ENCODE data around the gene TEX29. TPM values are rescaled to one million over a fixed set of nuclear protein-coding genes. Genes with fewer than 3 reads are reported as not detected.

The TEX29 gene
- total RNA-seq, 1 donor from 2014 or later = not detected

GRCh38 chr13:111337206-111337605, 16.8 kb downstream of the TEX29 start:
- Histone ChIP-seq H4K20me1 (ENCODE audit: low read depth) (no peaks in the 10 kb centered on the region), H3K4me2 (no peak overlapping the region), H3K27me3 (no peaks in the 10 kb centered on the region), H2AFZ (replicated peaks) (no peak overlapping the region), H3K9ac (no peak overlapping the region), H3K27ac (no peak overlapping the region), H3K9me3 (ENCODE audit: low read depth) (no peaks in the 10 kb centered on the region), H3K4me3 (no peak overlapping the region), H3F3A (ENCODE audit: low read depth) (no peaks in the 10 kb centered on the region), H3K79me2 (ENCODE audit: low read depth) (no peaks in the 10 kb centered on the region), H3K36me3 (no peaks in the 10 kb centered on the region), H3K4me1 (no peaks in the 10 kb centered on the region)
- no peaks in the 10 kb centered on the region for H3K4me1 Mint-ChIP-seq
- TF ChIP-seq EZH2 (IDR thresholded peaks at IDR 0.05) (no peak), EZH2phosphoT487 (IDR thresholded peaks at IDR 0.05) (no peak)
- TF ChIP-seq, protein P1, sequence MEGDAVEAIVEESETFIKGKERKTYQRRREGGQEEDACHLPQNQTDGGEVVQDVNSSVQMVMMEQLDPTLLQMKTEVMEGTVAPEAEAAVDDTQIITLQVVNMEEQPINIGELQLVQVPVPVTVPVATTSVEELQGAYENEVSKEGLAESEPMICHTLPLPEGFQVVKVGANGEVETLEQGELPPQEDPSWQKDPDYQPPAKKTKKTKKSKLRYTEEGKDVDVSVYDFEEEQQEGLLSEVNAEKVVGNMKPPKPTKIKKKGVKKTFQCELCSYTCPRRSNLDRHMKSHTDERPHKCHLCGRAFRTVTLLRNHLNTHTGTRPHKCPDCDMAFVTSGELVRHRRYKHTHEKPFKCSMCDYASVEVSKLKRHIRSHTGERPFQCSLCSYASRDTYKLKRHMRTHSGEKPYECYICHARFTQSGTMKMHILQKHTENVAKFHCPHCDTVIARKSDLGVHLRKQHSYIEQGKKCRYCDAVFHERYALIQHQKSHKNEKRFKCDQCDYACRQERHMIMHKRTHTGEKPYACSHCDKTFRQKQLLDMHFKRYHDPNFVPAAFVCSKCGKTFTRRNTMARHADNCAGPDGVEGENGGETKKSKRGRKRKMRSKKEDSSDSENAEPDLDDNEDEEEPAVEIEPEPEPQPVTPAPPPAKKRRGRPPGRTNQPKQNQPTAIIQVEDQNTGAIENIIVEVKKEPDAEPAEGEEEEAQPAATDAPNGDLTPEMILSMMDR (IDR thresholded peaks at IDR 0.05) = no peak
- H3K4me3 Mint-ChIP-seq = no peak overlapping the region
- no peaks in the 10 kb centered on the region for H3K27me3 Mint-ChIP-seq (ENCODE audit: insufficient read depth, low read depth)
- H3K36me3 Mint-ChIP-seq = no peaks in the 10 kb centered on the region
- no peak for DNase-seq (ENCODE audit: low spot score)
- peaks cover 4% of the 10 kb centered on the region for H3K9me3 Mint-ChIP-seq
- no peak overlapping the region for H3K27ac Mint-ChIP-seq

- Mint-ChIP-seq H3K36me3 (no peaks in the 10 kb centered on the region), H3K27ac (no peak overlapping the region), H3K4me1 (no peaks in the 10 kb centered on the region), H3K9me3 (peaks cover 4% of the 10 kb centered on the region), H3K4me3 (no peak overlapping the region), H3K27me3 (ENCODE audit: insufficient read depth, low read depth) (no peaks in the 10 kb centered on the region)
- Histone ChIP-seq H3K36me3 (no peaks in the 10 kb centered on the region), H3K4me1 (no peaks in the 10 kb centered on the region), H3K79me2 (ENCODE audit: low read depth) (no peaks in the 10 kb centered on the region), H3K27me3 (no peaks in the 10 kb centered on the region), H2AFZ (replicated peaks) (no peak overlapping the region), H3K9ac (no peak overlapping the region), H3K4me3 (no peak overlapping the region), H3K4me2 (no peak overlapping the region), H3F3A (ENCODE audit: low read depth) (no peaks in the 10 kb centered on the region), H4K20me1 (ENCODE audit: low read depth) (no peaks in the 10 kb centered on the region), H3K27ac (no peak overlapping the region), H3K9me3 (ENCODE audit: low read depth) (no peaks in the 10 kb centered on the region)
- no peak for DNase-seq (ENCODE audit: low spot score)
- TF ChIP-seq EZH2 (IDR thresholded peaks at IDR 0.05) = no peak
- TF ChIP-seq, protein P1 (IDR thresholded peaks at IDR 0.05) = no peak
- no peak for TF ChIP-seq EZH2phosphoT487 (IDR thresholded peaks at IDR 0.05)
Measured at GRCh38 chr13:111337741-111338140, 17.3 kb downstream of the TEX29 start.

- no peaks in the 10 kb centered on the region for H3K27me3 ChIP-seq
- no peak overlapping the region for H2AFZ ChIP-seq (replicated peaks)
- TF ChIP-seq EZH2phosphoT487 (IDR thresholded peaks at IDR 0.05) (no peak), EZH2 (IDR thresholded peaks at IDR 0.05) (no peak)
- TF ChIP-seq, protein P1 (IDR thresholded peaks at IDR 0.05) = no peak
- no peaks in the 10 kb centered on the region for H3K36me3 ChIP-seq
- H3K79me2 ChIP-seq (ENCODE audit: low read depth) = no peaks in the 10 kb centered on the region
- Mint-ChIP-seq H3K4me1 (peaks cover under 1% of the 10 kb centered on the region), H3K4me3 (no peak overlapping the region), H3K9me3 (peaks cover 3% of the 10 kb centered on the region), H3K27ac (no peak overlapping the region), H3K27me3 (ENCODE audit: insufficient read depth, low read depth) (no peaks in the 10 kb centered on the region), H3K36me3 (no peaks in the 10 kb centered on the region)
- no peak overlapping the region for H3K4me2 ChIP-seq
- no peaks in the 10 kb centered on the region for H3K9me3 ChIP-seq (ENCODE audit: low read depth)
- H3K27ac ChIP-seq = no peak overlapping the region
- H3K9ac ChIP-seq = no peak overlapping the region
- no peaks in the 10 kb centered on the region for H4K20me1 ChIP-seq (ENCODE audit: low read depth)
- H3K4me1 ChIP-seq = no peaks in the 10 kb centered on the region
- DNase-seq (ENCODE audit: low spot score) = no peak
- no peaks in the 10 kb centered on the region for H3F3A ChIP-seq (ENCODE audit: low read depth)
- H3K4me3 ChIP-seq = no peak overlapping the region
Measured at GRCh38 chr13:111338841-111339240, 18.4 kb downstream of the TEX29 start.
